Small intestine (tissue), 7 donors: ENCODE data around the gene SOST. TPM values are rescaled to one million over a fixed set of nuclear protein-coding genes. Genes with fewer than 3 reads are reported as not detected.

Experiments used
- DNase-seq, 2 donors: peaks; one replicate each; pipeline versions ENCODE4 v3.0.0 to v3.0.0-alpha.2; 2013
- FAIRE-seq: peaks from 2 replicates; lab custom pipeline; 2012; peaks lifted over from hg19 to GRCh38; lab: Jason Lieb, UNC
- H3K27ac ChIP-seq, 3 donors: one replicate each; pipeline ENCODE4 v1.5.1; 2013; ENCODE audit warnings: low read length in 2 of 3, mild to moderate bottlenecking in 2 of 3, control low read depth in 1 of 3, inconsistent platforms in 1 of 3, low read depth in 1 of 3, moderate library complexity in 1 of 3
- H3K27me3 ChIP-seq, 3 donors: one replicate each; pipeline ENCODE4 v1.6.1; 2013; ENCODE audit warnings: low read length in 3 of 3, inconsistent platforms in 1 of 3; ENCODE audit not compliant: control insufficient read depth in 3 of 3, insufficient read depth in 3 of 3
- H3K36me3 ChIP-seq, 3 donors: one replicate each; pipeline ENCODE4 v1.6.1; 2013; ENCODE audit warnings: low read length in 3 of 3, inconsistent platforms in 1 of 3, low read depth in 1 of 3, mild to moderate bottlenecking in 1 of 3, moderate library complexity in 1 of 3; ENCODE audit not compliant: control insufficient read depth in 3 of 3, insufficient read depth in 2 of 3
- H3K4me1 ChIP-seq, 3 donors: one replicate each; pipeline ENCODE4 v1.6.1; 2013; ENCODE audit warnings: low read length in 2 of 3, inconsistent platforms in 1 of 3, low read depth in 1 of 3, mild to moderate bottlenecking in 1 of 3, moderate library complexity in 1 of 3; ENCODE audit not compliant: control insufficient read depth in 3 of 3, insufficient read depth in 2 of 3
- H3K4me3 ChIP-seq, 3 donors: one replicate each; pipeline ENCODE4 v1.5.1; 2013; ENCODE audit warnings: low read length in 3 of 3, control low read depth in 1 of 3, inconsistent platforms in 1 of 3, low read depth in 1 of 3, mild to moderate bottlenecking in 1 of 3, moderate library complexity in 1 of 3
- H3K9me3 ChIP-seq, 2 donors: one replicate each; pipeline ENCODE4 v1.6.1; 2013; ENCODE audit warnings: low read depth in 1 of 2, low read length in 1 of 2; ENCODE audit not compliant: control insufficient read depth in 2 of 2, insufficient read depth in 1 of 2
- WGBS, 3 donors: extraction: QIAGEN DNeasy Blood & Tissue Kit; methylation state at CpG; one replicate each; pipeline ENCODE4 v1.1.7; 2013; 5-methylcytosine and 5-hydroxymethylcytosine counted together
- polyA plus RNA-seq, 4 donors: library from polyadenylated mRNA; stranded (reverse) in 3 of 4; unstranded in 1 of 4; fragments of 200-250 nt in 3 of 4; fragments of 120-200 nt in 1 of 4; gene quantifications; one replicate each; pipeline versions ENCODE4 v1.2.1 to v1.2.3, GENCODE V29; 2013
- donor health status: healthy with polysubstance abuse.
- donor health status: control.
- donor health status: control.
- donor health status: Bipolar disorder and iron deficiency.
- donor health status: healthy.

The SOST gene
- polyA plus RNA-seq, 4 donors = 0.04 TPM; not detected in 3

DNA sequence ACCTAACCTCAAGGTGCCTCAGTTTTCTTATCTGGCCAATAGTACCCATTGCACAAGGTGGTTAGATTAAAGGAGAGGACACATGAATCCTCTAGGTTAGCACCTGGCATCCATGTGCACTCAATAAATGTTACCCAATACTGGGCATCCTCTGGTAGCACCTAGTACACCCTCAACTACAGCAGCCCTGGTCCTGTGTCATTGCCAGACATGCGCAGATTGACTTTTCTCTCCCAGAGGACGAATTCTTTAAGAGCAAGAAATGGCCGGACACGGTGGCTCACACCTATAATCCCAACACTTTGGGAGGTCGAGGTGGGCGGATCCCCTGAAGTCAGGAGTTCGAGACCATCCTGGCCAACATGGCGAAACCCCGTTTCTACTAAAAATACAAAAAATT is 12.9 kb upstream of the SOST start:
- Histone ChIP-seq H3K4me1 (no peaks in the 10 kb centered on the region), H3K27me3 (no peaks in the 10 kb centered on the region), H3K9me3 (no peaks in the 10 kb centered on the region), H3K36me3 (peaks cover 8 to 92% (median 11%) of the 10 kb centered on the region in 3 donors), H3K4me3 (no peak overlapping the region), H3K27ac (no peak overlapping the region)
- WGBS, 3 donors = 89 to 98% (median 95%) methylated on average over 9 of the region's 9 CpGs
- no peak for FAIRE-seq
- no peak for DNase-seq

DNA sequence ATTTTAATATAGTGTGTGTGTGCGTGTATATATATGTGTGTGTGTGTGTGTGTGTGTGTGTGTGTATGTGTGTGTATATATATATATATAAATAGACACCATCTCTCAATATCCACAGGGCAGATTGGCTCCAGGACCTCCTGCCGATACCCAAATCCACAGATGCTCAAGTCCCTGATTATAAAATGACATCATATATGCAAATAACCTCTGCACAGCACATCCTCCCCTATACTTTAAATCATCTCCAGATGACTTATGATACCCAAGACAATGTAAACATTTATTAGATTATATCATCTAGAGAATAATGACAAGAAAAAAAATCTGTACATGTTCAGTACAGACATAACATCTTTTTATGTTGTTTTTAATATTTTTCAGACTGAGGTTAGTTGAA is 12.4 kb upstream of the SOST start:
- no peak for DNase-seq
- no peaks in the 10 kb centered on the region for H3K27me3 ChIP-seq
- WGBS, 3 donors = 94 to 97% (median 95%) methylated on average over 2 of the region's 2 CpGs
- H3K4me3 ChIP-seq = no peak overlapping the region
- no peaks in the 10 kb centered on the region for H3K9me3 ChIP-seq
- H3K27ac ChIP-seq = no peak overlapping the region
- H3K36me3 ChIP-seq = peaks cover 8 to 88% (median 11%) of the 10 kb centered on the region in 3 donors
- FAIRE-seq = no peak
- no peaks in the 10 kb centered on the region for H3K4me1 ChIP-seq

DNA sequence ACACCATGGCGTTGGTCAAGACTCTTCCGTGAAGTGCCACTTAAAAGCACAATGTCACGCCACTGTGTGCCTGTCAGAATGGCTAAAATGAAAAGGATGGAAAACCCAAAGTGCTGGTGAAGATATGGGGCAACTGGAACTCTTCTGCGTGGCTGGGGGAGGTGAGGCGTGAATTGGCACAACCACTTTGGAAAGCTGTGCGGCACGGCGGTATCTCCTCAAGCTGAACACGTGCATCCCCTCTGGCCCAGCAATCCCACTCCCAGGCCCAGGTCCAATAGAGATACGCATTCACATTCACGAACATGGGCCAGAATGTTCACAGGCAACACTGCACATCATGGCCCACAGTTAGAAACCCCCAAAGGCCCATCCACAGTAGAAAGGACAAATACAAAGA is 11.3 kb upstream of the SOST start:
- no peak for FAIRE-seq
- no peaks in the 10 kb centered on the region for H3K4me1 ChIP-seq
- H3K27me3 ChIP-seq = no peaks in the 10 kb centered on the region
- H3K27ac ChIP-seq = no peak overlapping the region
- H3K4me3 ChIP-seq = no peak overlapping the region
- peaks cover 6 to 78% (median 11%) of the 10 kb centered on the region in 3 donors for H3K36me3 ChIP-seq
- WGBS, 3 donors = 95 to 97% (median 95%) methylated on average over 11 of the region's 11 CpGs
- no peak for DNase-seq
- no peaks in the 10 kb centered on the region for H3K9me3 ChIP-seq

DNA sequence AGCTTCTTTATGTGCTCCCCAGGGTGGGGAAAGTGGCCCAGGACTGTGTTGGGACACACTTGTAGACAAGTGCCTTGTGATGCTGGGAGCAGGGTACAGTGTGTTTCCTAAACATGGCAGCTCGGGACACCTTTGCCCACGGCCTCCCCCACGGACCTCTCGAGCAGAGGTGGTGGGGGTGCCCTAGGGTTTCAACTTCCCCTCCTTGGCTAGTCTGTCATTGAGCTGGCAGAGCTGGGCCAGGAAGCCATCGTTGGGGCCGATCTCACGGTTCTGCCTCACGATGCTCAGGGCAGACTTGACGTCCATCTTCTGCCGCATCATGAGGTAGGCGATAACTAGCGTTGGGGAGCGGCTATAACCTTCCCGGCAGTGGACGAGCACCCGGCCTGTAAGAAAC is 10.8 kb upstream of the SOST start:
- no peak for DNase-seq
- WGBS, 3 donors = 93 to 96% (median 94%) methylated on average over 16 of the region's 16 CpGs
- H3K27me3 ChIP-seq = no peaks in the 10 kb centered on the region
- no peak overlapping the region for H3K4me3 ChIP-seq
- H3K36me3 ChIP-seq = peaks cover 6 to 73% (median 11%) of the 10 kb centered on the region in 3 donors
- no peak overlapping the region for H3K27ac ChIP-seq
- H3K4me1 ChIP-seq = no peaks in the 10 kb centered on the region
- FAIRE-seq = no peak
- no peaks in the 10 kb centered on the region for H3K9me3 ChIP-seq

DNA sequence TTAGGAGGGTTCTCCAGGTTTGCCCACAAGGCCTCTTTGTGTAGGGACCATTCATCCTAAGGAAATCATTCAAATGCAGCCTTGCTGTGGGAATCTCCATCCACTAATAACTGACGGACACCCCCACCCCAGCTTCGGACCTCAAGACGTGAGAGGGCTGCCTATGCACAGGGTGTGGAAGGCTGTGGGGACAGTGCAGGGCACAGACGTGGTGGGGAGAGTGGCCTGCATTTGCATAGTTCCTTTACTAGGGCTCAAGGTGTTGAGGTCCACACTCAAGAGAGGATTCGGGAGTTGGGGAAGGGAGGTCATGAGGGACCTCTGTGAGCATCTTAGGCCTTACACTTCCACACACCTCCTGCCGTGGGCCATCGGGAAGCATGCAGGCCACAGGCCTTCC is 10.4 kb upstream of the SOST start:
- Histone ChIP-seq H3K27me3 (no peaks in the 10 kb centered on the region), H3K4me1 (no peaks in the 10 kb centered on the region), H3K9me3 (no peaks in the 10 kb centered on the region), H3K4me3 (no peak overlapping the region), H3K27ac (no peak overlapping the region), H3K36me3 (peaks cover 6 to 69% (median 11%) of the 10 kb centered on the region in 3 donors)
- WGBS, 3 donors = 88 to 94% (median 94%) methylated on average over 7 of the region's 7 CpGs
- FAIRE-seq = no peak
- no peak for DNase-seq

DNA sequence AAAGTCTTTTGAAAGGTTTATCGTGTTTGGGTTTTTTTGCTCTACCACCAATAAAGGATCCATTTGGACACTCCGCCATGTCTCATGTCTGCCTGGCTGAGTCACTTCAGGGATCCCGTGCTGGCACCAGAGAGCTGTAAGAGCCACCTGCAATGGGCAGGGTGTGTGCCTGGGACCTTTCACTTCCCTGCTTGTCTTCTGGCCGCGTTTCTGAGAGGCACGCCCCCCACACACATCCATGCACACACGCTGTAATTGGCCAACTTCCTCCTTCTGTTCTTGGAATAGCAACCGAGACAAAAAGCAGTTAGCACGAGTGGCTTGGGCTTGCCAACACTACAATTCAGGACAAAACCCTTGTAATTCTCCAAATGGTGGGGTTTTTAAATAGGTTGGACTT is 9.8 kb upstream of the SOST start:
- H3K27ac ChIP-seq = no peak overlapping the region
- no peaks in the 10 kb centered on the region for H3K27me3 ChIP-seq
- H3K4me1 ChIP-seq = no peaks in the 10 kb centered on the region
- DNase-seq (no peak), FAIRE-seq (no peak)
- no peaks in the 10 kb centered on the region for H3K9me3 ChIP-seq
- no peak overlapping the region for H3K4me3 ChIP-seq
- peaks cover 6 to 63% (median 11%) of the 10 kb centered on the region in 3 donors for H3K36me3 ChIP-seq
- WGBS, 3 donors = 38 to 45% (median 39%) methylated on average over 9 of the region's 9 CpGs

DNA sequence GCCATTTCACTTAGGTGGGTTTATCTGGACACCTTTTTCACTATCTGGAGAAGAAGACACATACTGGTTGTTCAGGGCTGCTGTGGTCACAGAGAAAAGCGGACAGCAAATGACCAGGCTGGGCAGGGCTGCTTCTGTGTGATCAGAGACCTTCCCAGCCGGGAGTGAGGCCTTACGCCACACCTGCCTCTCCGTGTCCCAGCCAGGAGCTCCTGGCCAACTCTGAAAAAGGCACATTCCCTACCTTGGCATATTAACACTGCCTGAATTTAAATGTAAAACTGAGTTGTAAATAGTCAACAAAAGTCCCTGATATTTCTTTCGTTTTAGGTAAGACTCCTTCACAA is 9.1 kb upstream of the SOST start:
- Histone ChIP-seq H3K36me3 (peaks cover 6 to 56% (median 6%) of the 10 kb centered on the region in 3 donors), H3K9me3 (no peaks in the 10 kb centered on the region), H3K4me1 (no peaks in the 10 kb centered on the region), H3K27ac (no peak overlapping the region), H3K27me3 (no peaks in the 10 kb centered on the region), H3K4me3 (no peak overlapping the region)
- FAIRE-seq = no peak
- WGBS, 3 donors = 80 to 83% (median 81%) methylated on average over 5 of the region's 5 CpGs
- no peak for DNase-seq

DNA sequence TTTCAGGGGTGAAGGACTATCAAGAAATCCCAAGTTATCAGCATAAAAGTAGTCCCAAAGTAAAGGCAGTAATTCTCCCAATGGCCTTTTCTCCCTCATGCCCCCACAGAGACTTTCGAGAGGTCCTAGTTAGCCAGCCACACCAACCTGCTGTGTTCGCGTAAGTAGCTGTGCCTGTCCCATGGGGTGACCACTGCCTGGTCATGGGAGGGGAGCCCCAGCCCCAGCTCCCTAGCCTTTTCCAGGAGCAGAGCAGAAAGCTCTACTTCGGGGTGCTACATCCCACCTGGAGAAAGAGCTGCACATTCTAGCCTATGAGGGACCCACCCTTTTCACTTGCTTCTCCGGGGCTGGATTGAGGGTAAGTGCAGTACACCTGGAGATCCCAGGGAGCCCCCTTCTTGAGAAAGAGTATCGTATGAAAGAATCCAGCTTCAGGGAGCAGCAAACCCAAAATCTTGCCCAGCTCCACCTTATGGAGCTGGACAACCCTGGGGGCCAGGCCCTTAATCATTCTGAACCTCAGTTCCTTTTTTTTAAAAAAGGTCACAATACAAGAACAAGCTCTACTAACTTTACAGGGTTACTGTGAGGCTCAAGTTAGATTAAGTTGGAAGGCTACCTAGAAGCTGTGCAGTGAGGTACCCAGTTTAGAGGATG is 8.6 kb upstream of the SOST start:
- H3K36me3 ChIP-seq = peaks cover 3 to 51% (median 6%) of the 10 kb centered on the region in 3 donors
- H3K27ac ChIP-seq = no peak overlapping the region
- 84 to 87% (median 85%) methylated on average over 6 of the region's 6 CpGs for WGBS, 3 donors
- H3K9me3 ChIP-seq = no peaks in the 10 kb centered on the region
- H3K27me3 ChIP-seq = no peaks in the 10 kb centered on the region
- DNase-seq = no peak
- no peak for FAIRE-seq
- H3K4me1 ChIP-seq = no peaks in the 10 kb centered on the region
- no peak overlapping the region for H3K4me3 ChIP-seq
